Omental fat pad (tissue), 4 donors: ENCODE data around the gene BCL2. TPM values are rescaled to one million over a fixed set of nuclear protein-coding genes. Genes with fewer than 3 reads are reported as not detected.

Experiments used
- ATAC-seq: fragments of 150-250 bp; one replicate; pipeline ENCODE4 v1.9.1; 2016; ENCODE audit warnings: mild to moderate bottlenecking, moderate library complexity; ENCODE audit not compliant: low FRiP score
- DNase-seq: peaks from one replicate; pipeline ENCODE4 v3.0.0-alpha.2; 2019; ENCODE audit warnings: low spot score
- CTCF ChIP-seq, 3 donors: fragments of 450-650 bp; IDR thresholded peaks; one replicate each; pipeline ENCODE4 v1.5.1; 2016 to 2017; ENCODE audit warnings: antibody characterized with exemption in 3 of 3, mild to moderate bottlenecking in 3 of 3, moderate library complexity in 2 of 3
- total RNA-seq, 4 donors: library from RNA; depleted of rRNA; stranded (reverse); fragments of >200 nt; gene quantifications; one replicate each; pipeline ENCODE4 v1.1.0, GENCODE V29; 2016

BCL2 gene
- total RNA-seq, 4 donors from 2014 or later = 18.4 to 84.5 (median 30.2) TPM

GRCh38 chr18:63152096-63152495, 167.5 kb downstream of the BCL2 start:
- TF ChIP-seq CTCF (IDR thresholded peaks at IDR 0.05) = no peak
- no peak for ATAC-seq
- DNase-seq = no peak

GRCh38 chr18:63151539-63151938, 168.0 kb downstream of the BCL2 start:
- ATAC-seq (no peak), DNase-seq (no peak)
- no peak for TF ChIP-seq CTCF (IDR thresholded peaks at IDR 0.05)

- TF ChIP-seq CTCF (IDR thresholded peaks at IDR 0.05) = no peak
- DNase-seq (no peak), ATAC-seq (no peak)
Measured at GRCh38 chr18:63150942-63151421, 168.6 kb downstream of the BCL2 start.

- TF ChIP-seq CTCF (IDR thresholded peaks at IDR 0.05) = no peak
- ATAC-seq (no peak), DNase-seq (no peak)
Measured at GRCh38 chr18:63150326-63150725, 169.2 kb downstream of the BCL2 start.

GRCh38 chr18:63149302-63149587, 170.3 kb downstream of the BCL2 start:
- no peak for TF ChIP-seq CTCF (IDR thresholded peaks at IDR 0.05)
- ATAC-seq = no peak
- no peak for DNase-seq

- DNase-seq (no peak), ATAC-seq (peak; percentile 50)
- TF ChIP-seq CTCF (IDR thresholded peaks at IDR 0.05) = no peak
Measured at GRCh38 chr18:63148449-63149301, 170.9 kb downstream of the BCL2 start.

- TF ChIP-seq CTCF (IDR thresholded peaks at IDR 0.05) = no peak
- ATAC-seq (no peak), DNase-seq (no peak)
Measured at GRCh38 chr18:63147973-63148372, 171.6 kb downstream of the BCL2 start.
